Keratinocyte (primary cell): Measurements from ENCODE around the gene SMIM20. TPM values are rescaled to one million over a fixed set of nuclear protein-coding genes. Genes with fewer than 3 reads are reported as not detected.

Experiments used
- DNase-seq: peaks from one replicate; pipeline ENCODE4 v3.0.0-alpha.2; 2011; ENCODE audit warnings: low read depth, missing footprints, low spot score
- FAIRE-seq: peaks from 2 replicates; lab custom pipeline; 2011; peaks lifted over from hg19 to GRCh38; lab: Jason Lieb, UNC
- H2AFZ ChIP-seq: 2 replicates; pipeline ENCODE4 v1.6.0; 2012; ENCODE audit warnings: low read length, control low read depth, inconsistent platforms; ENCODE audit not compliant: control insufficient read depth
- H3K27ac ChIP-seq: 2 replicates; pipeline ENCODE4 v1.5.1; 2011; ENCODE audit warnings: low read length; ENCODE audit not compliant: control insufficient read depth, insufficient read depth
- H3K27me3 ChIP-seq: 3 replicates; pipeline ENCODE4 v1.6.0; 2011; ENCODE audit warnings: low read length; ENCODE audit not compliant: control insufficient read depth, insufficient read depth; ENCODE audit errors: extremely low read depth
- H3K36me3 ChIP-seq, 2 experiments: 2 replicates in 1 of 2; 3 replicates in 1 of 2; pipeline ENCODE4 v1.5.1; 2011; ENCODE audit warnings: low read length in 2 of 2, mild to moderate bottlenecking in 1 of 2; ENCODE audit not compliant: control insufficient read depth in 2 of 2, insufficient read depth in 2 of 2; ENCODE audit errors: extremely low read depth in 1 of 2
- H3K4me1 ChIP-seq: 3 replicates; pipeline ENCODE4 v1.5.1; 2011; ENCODE audit warnings: low read length; ENCODE audit not compliant: control insufficient read depth, insufficient read depth; ENCODE audit errors: extremely low read depth
- H3K4me2 ChIP-seq: 3 replicates; pipeline ENCODE4 v1.6.0; 2011; ENCODE audit warnings: low read depth, low read length; ENCODE audit not compliant: control insufficient read depth, insufficient read depth; ENCODE audit errors: extremely low read depth
- H3K4me3 ChIP-seq, 3 experiments: fragments of 200-600 bp in 1 of 3; sonication (generic) in 1 of 3; 2 replicates in 2 of 3; 3 replicates in 1 of 3; pipeline ENCODE4 v1.5.1; 2011 to 2016; ENCODE audit warnings: low read length in 3 of 3, mild to moderate bottlenecking in 3 of 3, control low read depth in 2 of 3, inconsistent platforms in 1 of 3, low read depth in 1 of 3, mixed read lengths in 1 of 3, mixed run types in 1 of 3, moderate library complexity in 1 of 3; ENCODE audit not compliant: control insufficient read depth in 2 of 3, insufficient read depth in 2 of 3; ENCODE audit errors: extremely low read depth in 1 of 3
- H3K79me2 ChIP-seq: 2 replicates; pipeline ENCODE4 v1.6.0; 2012; ENCODE audit warnings: low read length; ENCODE audit not compliant: control insufficient read depth, insufficient read depth
- H3K9ac ChIP-seq: 3 replicates; pipeline ENCODE4 v1.6.0; 2011; ENCODE audit warnings: low read length; ENCODE audit not compliant: control insufficient read depth, insufficient read depth; ENCODE audit errors: extremely low read depth
- H3K9me1 ChIP-seq: 3 replicates; pipeline ENCODE4 v1.6.0; 2011; ENCODE audit warnings: low read length; ENCODE audit not compliant: control insufficient read depth, insufficient read depth; ENCODE audit errors: extremely low read depth
- H3K9me3 ChIP-seq: 2 replicates; pipeline ENCODE4 v1.5.1; 2012; ENCODE audit warnings: low read depth, low read length; ENCODE audit not compliant: control insufficient read depth
- H4K20me1 ChIP-seq: 3 replicates; pipeline ENCODE4 v1.6.0; 2011; ENCODE audit warnings: low read length; ENCODE audit not compliant: control insufficient read depth, insufficient read depth; ENCODE audit errors: extremely low read depth
- CTCF ChIP-seq, 3 experiments: IDR thresholded peaks in 1 of 3; conservative IDR thresholded peaks in 1 of 3; optimal IDR thresholded peaks in 1 of 3; 2 replicates in 2 of 3; 3 replicates in 1 of 3; pipeline versions ENCODE3 to v1.5.1; 2011; ENCODE audit warnings: low read length in 3 of 3, mild to moderate bottlenecking in 3 of 3, moderate library complexity in 2 of 3, control low read depth in 1 of 3, inconsistent platforms in 1 of 3; ENCODE audit not compliant: insufficient read depth in 2 of 3; ENCODE audit errors: extremely low read depth in 1 of 3
- EZH2 ChIP-seq: IDR thresholded peaks from one replicate; pipeline ENCODE4 v1.6.1; 2012; ENCODE audit warnings: inconsistent platforms, mild to moderate bottlenecking, low read length, moderate library complexity
- dilution Hi-C: fragments of 300-500 bp; cut with MboI; formaldehyde crosslinking; loops from one replicate; pipeline ENCODE4 v1.7.0; 2020; ENCODE audit warnings: low sequenced_read_pairs; ENCODE audit not compliant: extremely low pct_ligation_motif_present
- polyA plus RNA-seq, 5 experiments: library from polyadenylated mRNA; depleted of rRNA in 3 of 5; stranded (reverse) in 3 of 5; stranded (forward) in 1 of 5; unstranded in 1 of 5; fragments of >200 nt; gene quantifications; 1 replicate in 1 of 5; 2 replicates in 3 of 5; 3 replicates in 1 of 5; pipeline versions ENCODE4 v1.2.1 to v1.2.3, GENCODE V29; 2011 to 2012; ENCODE audit warnings: missing spikeins in 2 of 5, low read depth in 1 of 5, low replicate concordance in 1 of 5

Gene SMIM20
- polyA plus RNA-seq, 1 donor (not counting 4 experiments of a cell fraction or from before 2014, with no cell fraction given) = 29.5 TPM

GRCh38 chr4:25977397-25978170, 63.6 kb downstream of the SMIM20 start:
- dilution Hi-C loops = no loop called here
- Histone ChIP-seq H3K79me2 (no peaks in the 10 kb centered on the region), H3K9me1 (no peaks in the 10 kb centered on the region), H2AFZ (no peak overlapping the region), H4K20me1 (no peaks in the 10 kb centered on the region), H3K36me3 (no peaks in the 10 kb centered on the region), H3K4me2 (no peak overlapping the region), H3K27me3 (peaks cover 2% of the 10 kb centered on the region), H3K4me1 (no peaks in the 10 kb centered on the region), H3K9ac (no peak overlapping the region), H3K9me3 (no peaks in the 10 kb centered on the region), H3K27ac (no peak overlapping the region), H3K4me3 (no peak overlapping the region)
- FAIRE-seq = no peak
- no peak for TF ChIP-seq CTCF (optimal IDR thresholded peaks at IDR 0.05 in 1 of 3, IDR thresholded peaks at IDR 0.05 in 1 of 3, conservative IDR thresholded peaks at IDR 0.05 in 1 of 3; ENCODE audit: extremely low read depth in 1 of 3, insufficient read depth in 2 of 3, low read length in 3 of 3)
- no peak for TF ChIP-seq EZH2
- DNase-seq = no peak

GRCh38 chr4:25978327-25978726, 64.3 kb downstream of the SMIM20 start:
- no peak for TF ChIP-seq CTCF (optimal IDR thresholded peaks at IDR 0.05 in 1 of 3, IDR thresholded peaks at IDR 0.05 in 1 of 3, conservative IDR thresholded peaks at IDR 0.05 in 1 of 3; ENCODE audit: extremely low read depth in 1 of 3, insufficient read depth in 2 of 3, low read length in 3 of 3)
- no peak for TF ChIP-seq EZH2
- dilution Hi-C loops = no loop called here
- no peak overlapping the region for H3K27ac ChIP-seq

More at GRCh38 chr4:25978327-25978726, 64.3 kb downstream of the SMIM20 start:
- H3K9ac ChIP-seq = no peak overlapping the region
- no peak overlapping the region for H2AFZ ChIP-seq
- H3K4me3 ChIP-seq = no peak overlapping the region
- no peaks in the 10 kb centered on the region for H3K79me2 ChIP-seq
- DNase-seq (no peak), FAIRE-seq (no peak)
- H3K9me3 ChIP-seq = no peaks in the 10 kb centered on the region
- H3K27me3 ChIP-seq = peaks cover 2% of the 10 kb centered on the region
- no peaks in the 10 kb centered on the region for H3K36me3 ChIP-seq
- no peak overlapping the region for H3K4me2 ChIP-seq
- H4K20me1 ChIP-seq = no peaks in the 10 kb centered on the region
- H3K9me1 ChIP-seq = no peaks in the 10 kb centered on the region
- H3K4me1 ChIP-seq = no peaks in the 10 kb centered on the region

Other genes starting within 250 kb of the SMIM20 start
- gene SEL1L3, start 51.2 kb upstream of the SMIM20 start, polyA plus RNA-seq = 31.6 to 68.4 TPM (median 67.9 TPM) in 3 replicates